Thyroid gland (tissue), 4 donors: ENCODE results near the gene ICE2. TPM values are rescaled to one million over a fixed set of nuclear protein-coding genes. Genes with fewer than 3 reads are reported as not detected.
"Not testable (repeated sequence)": the region's sequence is repeated elsewhere in the genome, so short reads cannot be mapped to it uniquely, and the experiment has no call there.

ENCODE experiments used
- DNase-seq, 2 donors: peaks; one replicate each; pipeline ENCODE4 v3.0.0-alpha.2; 2019
- H3K27ac ChIP-seq, 3 donors: fragments of 200-600 bp; sonication (generic); 1 replicate in 2 of 3; 2 replicates in 1 of 3; pipeline ENCODE4 v1.5.1; 2016 to 2019; ENCODE audit warnings: mild to moderate bottlenecking in 1 of 3, moderate library complexity in 1 of 3
- H3K27me3 ChIP-seq: fragments of 200-600 bp; sonication (generic); one replicate; pipeline ENCODE4 v1.5.1; 2019
- H3K36me3 ChIP-seq, 2 donors: fragments of 200-600 bp; sonication (generic); one replicate each; pipeline ENCODE4 v1.5.1; 2016 to 2019
- H3K4me1 ChIP-seq, 2 donors: fragments of 200-600 bp; sonication (generic); one replicate each; pipeline ENCODE4 v1.5.1; 2017 to 2019
- H3K4me3 ChIP-seq, 3 donors: fragments of 200-600 bp; sonication (generic); replicated peaks in 1 of 3; 1 replicate in 2 of 3; 2 replicates in 1 of 3; pipeline ENCODE4 v1.5.1; 2016; ENCODE audit warnings: mild to moderate bottlenecking in 1 of 3
- H3K9me3 ChIP-seq: fragments of 200-600 bp; sonication (generic); one replicate; pipeline ENCODE4 v1.5.1; 2017
- POLR2A ChIP-seq, 2 donors: fragments of 450-650 bp; IDR thresholded peaks; one replicate each; pipeline ENCODE4 v1.6.1; 2017; ENCODE audit warnings: antibody characterized with exemption in 2 of 2, mild to moderate bottlenecking in 2 of 2, moderate library complexity in 1 of 2
- WGBS, 2 donors: methylation state at CpG; one replicate each; pipeline ENCODE4 v1.1.5; 2017; 5-methylcytosine and 5-hydroxymethylcytosine counted together
- intact Hi-C: fragments of 100-400 bp; cut with DNase I; formaldehyde crosslinking; loops from one replicate; pipeline ENCODE4 v1.15.1; 2023
- total RNA-seq, 4 donors: library from RNA; depleted of rRNA; stranded (reverse); fragments of >200 nt; gene quantifications; one replicate each; pipeline ENCODE4 v1.2.3, GENCODE V29; 2016
- TF ChIP-seq, protein P1 (sequence below), 6 experiments: fragments of 200-600 bp in 3 of 6; fragments of 450-650 bp in 3 of 6; sonication (generic) in 3 of 6; IDR thresholded peaks; one replicate each; pipeline ENCODE4 v1.5.1; 2016 to 2019; ENCODE audit warnings: antibody characterized with exemption in 6 of 6, mild to moderate bottlenecking in 2 of 6, inconsistent platforms in 1 of 6, moderate library complexity in 1 of 6

The ICE2 gene
- total RNA-seq, 4 donors from 2014 or later: 52.6 to 84.5 (median 59.5) TPM

GRCh38 chr15:60405399-60405798 lies 73.5 kb downstream of the ICE2 start:
- no peak for DNase-seq
- 44 to 59% methylated on average over 2 of the region's 2 CpGs for WGBS, 2 donors
- intact Hi-C loops: no loop called here
- H3K27me3 ChIP-seq: no peaks in the 10 kb centered on the region
- TF ChIP-seq, protein P1, sequence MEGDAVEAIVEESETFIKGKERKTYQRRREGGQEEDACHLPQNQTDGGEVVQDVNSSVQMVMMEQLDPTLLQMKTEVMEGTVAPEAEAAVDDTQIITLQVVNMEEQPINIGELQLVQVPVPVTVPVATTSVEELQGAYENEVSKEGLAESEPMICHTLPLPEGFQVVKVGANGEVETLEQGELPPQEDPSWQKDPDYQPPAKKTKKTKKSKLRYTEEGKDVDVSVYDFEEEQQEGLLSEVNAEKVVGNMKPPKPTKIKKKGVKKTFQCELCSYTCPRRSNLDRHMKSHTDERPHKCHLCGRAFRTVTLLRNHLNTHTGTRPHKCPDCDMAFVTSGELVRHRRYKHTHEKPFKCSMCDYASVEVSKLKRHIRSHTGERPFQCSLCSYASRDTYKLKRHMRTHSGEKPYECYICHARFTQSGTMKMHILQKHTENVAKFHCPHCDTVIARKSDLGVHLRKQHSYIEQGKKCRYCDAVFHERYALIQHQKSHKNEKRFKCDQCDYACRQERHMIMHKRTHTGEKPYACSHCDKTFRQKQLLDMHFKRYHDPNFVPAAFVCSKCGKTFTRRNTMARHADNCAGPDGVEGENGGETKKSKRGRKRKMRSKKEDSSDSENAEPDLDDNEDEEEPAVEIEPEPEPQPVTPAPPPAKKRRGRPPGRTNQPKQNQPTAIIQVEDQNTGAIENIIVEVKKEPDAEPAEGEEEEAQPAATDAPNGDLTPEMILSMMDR (IDR thresholded peaks at IDR 0.05): no peak
- no peak for TF ChIP-seq POLR2A (IDR thresholded peaks at IDR 0.05)
- no peak overlapping the region for H3K27ac ChIP-seq
- H3K4me1 ChIP-seq: peaks cover 0 to 20% of the 10 kb centered on the region in 2 donors
- no peak overlapping the region for H3K4me3 ChIP-seq
- no peaks in the 10 kb centered on the region for H3K36me3 ChIP-seq
- H3K9me3 ChIP-seq: no peaks in the 10 kb centered on the region

GRCh38 chr15:60404351-60404750 lies 74.6 kb downstream of the ICE2 start:
- H3K27me3 ChIP-seq, H3K27ac ChIP-seq, H3K9me3 ChIP-seq, H3K36me3 ChIP-seq, DNase-seq, H3K4me3 ChIP-seq, intact Hi-C loops: not testable (repeated sequence)
- H3K4me1 ChIP-seq: peaks cover 0 to 20% of the 10 kb centered on the region in 2 donors
- 97% methylated on average over 12 of the region's 12 CpGs for WGBS, 2 donors

GRCh38 chr15:60400944-60401343 lies 78.0 kb downstream of the ICE2 start:
- 31 to 50% methylated on average over 3 of the region's 3 CpGs for WGBS, 2 donors
- Histone ChIP-seq H3K9me3 (no peaks in the 10 kb centered on the region), H3K27me3 (no peaks in the 10 kb centered on the region)

GRCh38 chr15:60399931-60400330 lies 79.0 kb downstream of the ICE2 start:
- Histone ChIP-seq H3K4me1 (peaks cover 17 to 18% of the 10 kb centered on the region in 2 donors), H3K27me3 (no peaks in the 10 kb centered on the region), H3K4me3 (no peak overlapping the region), H3K9me3 (no peaks in the 10 kb centered on the region), H3K36me3 (no peaks in the 10 kb centered on the region), H3K27ac (peak overlapping the region in 1 of 3 donors; percentile 99)
- TF ChIP-seq POLR2A (IDR thresholded peaks at IDR 0.05): no peak
- TF ChIP-seq, protein P1 (IDR thresholded peaks at IDR 0.05): no peak
- intact Hi-C loops: loop anchor here (5.0 kb wide), 1 partner anchor 38 kb away; no protein-coding TSS in a partner anchor
- 79 to 86% methylated on average over 1 of the region's 1 CpG for WGBS, 2 donors
- no peak for DNase-seq

More at GRCh38 chr15:60400944-60401343, 78.0 kb downstream of the ICE2 start:
- H3K36me3 ChIP-seq: no peaks in the 10 kb centered on the region
- peaks cover 7 to 8% of the 10 kb centered on the region in 2 donors for H3K4me1 ChIP-seq
- no peak overlapping the region for H3K27ac ChIP-seq
- no peak for DNase-seq
- H3K4me3 ChIP-seq: no peak overlapping the region
- intact Hi-C loops: no loop called here
- no peak for TF ChIP-seq POLR2A (IDR thresholded peaks at IDR 0.05)
- TF ChIP-seq, protein P1 (IDR thresholded peaks at IDR 0.05): no peak

DNA sequence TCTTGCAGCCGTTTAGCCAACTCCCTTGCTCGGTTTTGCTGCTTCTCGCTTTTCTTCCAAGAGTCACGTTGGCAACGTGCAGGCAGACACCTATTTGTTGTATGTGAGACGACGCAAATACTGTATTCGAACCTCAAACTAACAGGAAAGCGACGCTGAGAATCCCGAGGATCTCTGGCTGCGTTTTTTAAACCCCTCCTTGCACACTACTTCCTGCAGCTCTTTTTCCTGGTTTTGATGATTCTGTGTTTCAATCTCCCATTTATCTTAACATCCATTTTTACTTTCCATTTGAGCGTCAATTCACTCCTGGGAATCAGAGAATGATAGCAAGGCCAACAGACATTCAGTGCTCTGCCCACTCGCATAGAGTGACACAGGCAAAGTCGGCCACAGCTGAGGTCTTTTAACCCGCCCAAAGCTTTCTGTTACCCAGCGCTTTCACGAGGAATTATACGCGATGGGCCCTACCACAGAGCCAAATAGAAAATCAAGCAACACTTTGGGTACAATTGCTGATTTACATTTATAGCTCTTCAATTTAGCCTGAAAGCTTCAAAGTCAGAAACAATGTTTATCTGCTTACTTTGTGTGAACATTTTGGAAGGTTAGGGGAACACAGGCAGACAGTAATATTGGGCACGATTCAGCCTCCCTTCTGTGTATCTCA lies 79.6 kb downstream of the ICE2 start:
- 48 to 58% methylated on average over 21 of the region's 21 CpGs for WGBS, 2 donors
- Histone ChIP-seq H3K27me3 (no peaks in the 10 kb centered on the region), H3K27ac (peak overlapping the region; percentile 0 to 99 (median 50)), H3K4me3 (no peak overlapping the region), H3K9me3 (no peaks in the 10 kb centered on the region), H3K36me3 (no peaks in the 10 kb centered on the region), H3K4me1 (peaks cover 23 to 24% of the 10 kb centered on the region in 2 donors)
- TF ChIP-seq, protein P1 (IDR thresholded peaks at IDR 0.05): no peak
- TF ChIP-seq POLR2A (IDR thresholded peaks at IDR 0.05): no peak
- DNase-seq: peak in 1 of 2 donors; percentile 31
- intact Hi-C loops: loop anchor here (5.0 kb wide), 1 partner anchor 37 kb away; no protein-coding TSS in a partner anchor
